Smooth muscle cell (in vitro differentiated cells): ENCODE measurements around the gene MOSPD2. TPM values are rescaled to one million over a fixed set of nuclear protein-coding genes. Genes with fewer than 3 reads are reported as not detected.

Source experiments
- DNase-seq: peaks from one replicate; lab custom pipeline; 2025; ENCODE audit not compliant: unreplicated experiment; lab: John Stamatoyannopoulos, UW
- H2AFZ ChIP-seq: fragments of 200-600 bp; sonication (generic); 2 replicates; pipeline ENCODE4 v1.6.0; 2016; ENCODE audit warnings: antibody characterized with exemption, low read depth, mild to moderate bottlenecking
- H3F3A ChIP-seq: fragments of 200-600 bp; sonication (generic); 2 replicates; pipeline ENCODE4 v1.6.0; 2017; ENCODE audit warnings: antibody characterized with exemption, low read depth
- H3K27ac ChIP-seq: fragments of 200-600 bp; sonication (generic); 2 replicates; pipeline ENCODE4 v1.5.1; 2016; ENCODE audit warnings: low read depth, mild to moderate bottlenecking
- H3K27me3 ChIP-seq: fragments of 200-600 bp; sonication (generic); 2 replicates; pipeline ENCODE4 v1.6.1; 2016; ENCODE audit warnings: low read depth, mild to moderate bottlenecking
- H3K36me3 ChIP-seq: fragments of 200-600 bp; sonication (generic); 2 replicates; pipeline ENCODE4 v1.5.1; 2016; ENCODE audit warnings: low read depth
- H3K4me1 ChIP-seq: fragments of 200-600 bp; sonication (generic); 2 replicates; pipeline ENCODE4 v1.5.1; 2016; ENCODE audit warnings: low read depth
- H3K4me2 ChIP-seq: fragments of 200-600 bp; sonication (generic); 2 replicates; pipeline ENCODE4 v1.6.0; 2016; ENCODE audit warnings: mild to moderate bottlenecking
- H3K4me3 ChIP-seq: fragments of 200-600 bp; sonication (generic); 2 replicates; pipeline ENCODE4 v1.5.1; 2016; ENCODE audit warnings: mild to moderate bottlenecking
- H3K79me2 ChIP-seq: fragments of 200-600 bp; sonication (generic); 2 replicates; pipeline ENCODE4 v1.6.0; 2016; ENCODE audit warnings: low read depth, mild to moderate bottlenecking
- H3K9ac ChIP-seq: fragments of 200-600 bp; sonication (generic); 2 replicates; pipeline ENCODE4 v1.6.0; 2016; ENCODE audit warnings: low read depth
- H3K9me3 ChIP-seq: fragments of 200-600 bp; sonication (generic); replicated peaks from 2 replicates; pipeline ENCODE4 v1.5.1; 2016; ENCODE audit warnings: low read depth
- H4K20me1 ChIP-seq: fragments of 200-600 bp; sonication (generic); 2 replicates; pipeline ENCODE4 v1.6.0; 2016; ENCODE audit warnings: low read depth
- CTCF ChIP-seq: fragments of 200-600 bp; sonication (generic); IDR thresholded peaks from 2 replicates; pipeline ENCODE4 v1.5.1; 2017; ENCODE audit warnings: borderline replicate concordance, mild to moderate bottlenecking, antibody characterized with exemption; ENCODE audit not compliant: insufficient read depth, poor library complexity, severe bottlenecking
- WGBS: methylation state at CpG from one replicate; pipeline ENCODE4 v1.1.7; 2016; ENCODE audit warnings: low lambda C conversion rate; 5-methylcytosine and 5-hydroxymethylcytosine counted together
- polyA plus RNA-seq: library from polyadenylated mRNA; unstranded; fragments of >200 nt; fragmentation: Nextera tagmentation; extraction: Ambion mirVana; gene quantifications from 2 replicates; pipeline ENCODE4 v1.2.1, GENCODE V29; 2016
- total RNA-seq: library from RNA; depleted of rRNA; stranded (reverse); fragments of >200 nt; gene quantifications from 2 replicates; pipeline ENCODE4 v1.2.3, GENCODE V29; 2014

MOSPD2 gene
- total RNA-seq (20.0 and 28.3 TPM in 2 replicates), polyA plus RNA-seq (10.6 and 10.8 TPM in 2 replicates)

- H2AFZ ChIP-seq = peak within 1 kb of the TSS; percentile 83
Observed at GRCh38 chrX:14872851-14873675, at the start of gene MOSPD2, which contains the start of gene FANCB. Gene MOSPD2, plus strand, starts transcription at chrX:14873421. Its CDS starts 108 bp downstream, at chrX:14873529. Gene FANCB, minus strand, starts transcription at chrX:14873069. Its CDS starts 7,559 bp downstream, at chrX:14865510.

GRCh38 chrX:14825851-14826250, 47.4 kb upstream of the MOSPD2 start:
- Histone ChIP-seq H3K27me3 (no peaks in the 10 kb centered on the region), H3K9ac (no peak overlapping the region), H3K9me3 (no peaks in the 10 kb centered on the region), H3K4me3 (no peak overlapping the region), H3F3A (no peaks in the 10 kb centered on the region), H3K79me2 (no peaks in the 10 kb centered on the region), H3K4me1 (no peaks in the 10 kb centered on the region), H4K20me1 (no peaks in the 10 kb centered on the region), H3K4me2 (no peak overlapping the region), H3K27ac (no peak overlapping the region), H3K36me3 (no peaks in the 10 kb centered on the region), H2AFZ (no peak overlapping the region)
- TF ChIP-seq CTCF = no peak
- no peak for DNase-seq

More at GRCh38 chrX:14872851-14873675, at the start of gene MOSPD2, which contains the start of gene FANCB:
- H3K27me3 ChIP-seq = no peaks in the 10 kb centered on the region
- peak within 1 kb of the TSS; percentile 81 for H3K4me2 ChIP-seq
- no peaks in the 10 kb centered on the region for H4K20me1 ChIP-seq
- 47% methylated on average over 49 of the region's 78 CpGs for WGBS
- peak within 1 kb of the TSS; percentile 70 for H3K4me3 ChIP-seq
- H3K27ac ChIP-seq = peak within 1 kb of the TSS; percentile 20
- H3K9me3 ChIP-seq = no peaks in the 10 kb centered on the region
- no peaks in the 10 kb centered on the region for H3F3A ChIP-seq
- no peak for TF ChIP-seq CTCF
- peaks cover 4% of the 10 kb centered on the region for H3K4me1 ChIP-seq
- peaks cover 6% of the 10 kb centered on the region for H3K79me2 ChIP-seq
- peak; percentile 67 for DNase-seq
- H3K9ac ChIP-seq = peak within 1 kb of the TSS; percentile 72
- H3K36me3 ChIP-seq = no peaks in the 10 kb centered on the region

GRCh38 chrX:14826319-14826718, 46.9 kb upstream of the MOSPD2 start:
- no peaks in the 10 kb centered on the region for H4K20me1 ChIP-seq
- no peak overlapping the region for H3K9ac ChIP-seq
- H3K27ac ChIP-seq = no peak overlapping the region
- H3F3A ChIP-seq = no peaks in the 10 kb centered on the region
- no peak overlapping the region for H3K4me2 ChIP-seq
- WGBS = 77% methylated on average over 3 of the region's 3 CpGs
- no peaks in the 10 kb centered on the region for H3K36me3 ChIP-seq
- H2AFZ ChIP-seq = no peak overlapping the region
- no peak overlapping the region for H3K4me3 ChIP-seq
- DNase-seq = no peak
- no peaks in the 10 kb centered on the region for H3K79me2 ChIP-seq
- no peaks in the 10 kb centered on the region for H3K27me3 ChIP-seq
- TF ChIP-seq CTCF = no peak
- H3K9me3 ChIP-seq = no peaks in the 10 kb centered on the region
- H3K4me1 ChIP-seq = no peaks in the 10 kb centered on the region

GRCh38 chrX:14829643-14830042, 43.6 kb upstream of the MOSPD2 start:
- Histone ChIP-seq H3K9ac (no peak overlapping the region), H3K36me3 (no peaks in the 10 kb centered on the region), H4K20me1 (no peaks in the 10 kb centered on the region), H3K79me2 (no peaks in the 10 kb centered on the region), H3F3A (no peaks in the 10 kb centered on the region), H3K4me1 (no peaks in the 10 kb centered on the region), H2AFZ (no peak overlapping the region), H3K9me3 (no peaks in the 10 kb centered on the region), H3K27ac (no peak overlapping the region), H3K4me3 (no peak overlapping the region), H3K27me3 (no peaks in the 10 kb centered on the region), H3K4me2 (no peak overlapping the region)
- TF ChIP-seq CTCF = no peak
- no peak for DNase-seq
- 52% methylated on average over 2 of the region's 2 CpGs for WGBS
